Endothelial cell of umbilical vein (primary cell): Measurements from ENCODE around the gene PKD1. TPM values are rescaled to one million over a fixed set of nuclear protein-coding genes. Genes with fewer than 3 reads are reported as not detected.

Source experiments
- BruUV-seq: library from RNA; stranded (reverse); fragments of 400-500 nt; replicated peaks from 2 replicates; lab custom pipeline; 2021; lab: Mats Ljungman, UMichigan
- CTCF ChIA-PET: fragments of 300-600, 350-600 bp; sonication (Branson Sonifier 250); formaldehyde crosslinking; loops from one replicate; lab custom pipeline; 2021; ENCODE audit warnings: antibody characterized with exemption, inconsistent platforms; lab: Charles Lee
- POLR2A ChIA-PET: fragments of 300-600, 350-600 bp; sonication (Branson Sonifier 250); formaldehyde crosslinking; loops from one replicate; lab custom pipeline; 2021; ENCODE audit warnings: antibody characterized with exemption, inconsistent platforms; lab: Charles Lee
- DNase-seq: peaks from one replicate; pipeline ENCODE4 v3.0.0-alpha.2; 2011; ENCODE audit warnings: low read depth, low spot score
- FAIRE-seq: peaks from 2 replicates; lab custom pipeline; 2011; peaks lifted over from hg19 to GRCh38; lab: Jason Lieb, UNC
- H2AFZ ChIP-seq: 2 replicates; pipeline ENCODE4 v1.6.0; 2012; ENCODE audit warnings: low read depth, low read length, control low read depth, inconsistent platforms
- H3K27ac ChIP-seq: 2 replicates; pipeline ENCODE4 v1.5.1; 2011; ENCODE audit warnings: low read depth, mild to moderate bottlenecking, control low read depth, low read length, moderate library complexity; ENCODE audit not compliant: insufficient read depth
- H3K27me3 ChIP-seq, 2 experiments: 2 replicates each; pipeline versions ENCODE4 v1.6.0 to v1.6.1; 2011; ENCODE audit warnings: low read length in 2 of 2, mixed read lengths in 1 of 2; ENCODE audit not compliant: control insufficient read depth in 2 of 2, insufficient read depth in 2 of 2
- H3K36me3 ChIP-seq, 2 experiments: 2 replicates in 1 of 2; 3 replicates in 1 of 2; pipeline ENCODE4 v1.5.1; 2011; ENCODE audit warnings: low read length in 2 of 2, mild to moderate bottlenecking in 1 of 2, moderate library complexity in 1 of 2; ENCODE audit not compliant: control insufficient read depth in 2 of 2, insufficient read depth in 2 of 2; ENCODE audit errors: extremely low read depth in 1 of 2
- H3K4me1 ChIP-seq: 3 replicates; pipeline ENCODE4 v1.5.1; 2011; ENCODE audit warnings: mild to moderate bottlenecking, low read length; ENCODE audit not compliant: control insufficient read depth, insufficient read depth; ENCODE audit errors: extremely low read depth
- H3K4me2 ChIP-seq: 2 replicates; pipeline ENCODE4 v1.6.1; 2011; ENCODE audit warnings: low read length, control low read depth, mixed read lengths; ENCODE audit not compliant: insufficient read depth
- H3K4me3 ChIP-seq, 3 experiments: fragments of 200-600 bp in 1 of 3; sonication (generic), shearing (Covaris generic) in 1 of 3; replicated peaks in 1 of 3; 2 replicates each; pipeline ENCODE4 v1.5.1; 2011 to 2016; ENCODE audit warnings: control low read depth in 3 of 3, low read length in 3 of 3, mild to moderate bottlenecking in 2 of 3, inconsistent platforms in 1 of 3, low read depth in 1 of 3, moderate library complexity in 1 of 3; ENCODE audit not compliant: insufficient read depth in 1 of 3
- H3K79me2 ChIP-seq: 2 replicates; pipeline ENCODE4 v1.6.0; 2012; ENCODE audit warnings: low read length, inconsistent platforms; ENCODE audit not compliant: control insufficient read depth, insufficient read depth
- H3K9ac ChIP-seq: replicated peaks from 2 replicates; pipeline ENCODE3; 2011; ENCODE audit warnings: low read length, control low read depth; ENCODE audit not compliant: insufficient read depth; ENCODE audit errors: extremely low read depth
- H3K9me1 ChIP-seq: replicated peaks from 3 replicates; pipeline ENCODE4 v1.6.0; 2011; ENCODE audit warnings: mild to moderate bottlenecking, low read length; ENCODE audit not compliant: control insufficient read depth, insufficient read depth; ENCODE audit errors: extremely low read depth
- H3K9me3 ChIP-seq: replicated peaks from 2 replicates; pipeline ENCODE4 v1.5.1; 2012; ENCODE audit warnings: low read length, inconsistent platforms; ENCODE audit not compliant: control insufficient read depth, insufficient read depth
- H4K20me1 ChIP-seq: replicated peaks from 2 replicates; pipeline ENCODE3; 2011; ENCODE audit warnings: mild to moderate bottlenecking, low read length; ENCODE audit not compliant: control insufficient read depth, insufficient read depth; ENCODE audit errors: extremely low read depth
- EZH2 ChIP-seq: IDR thresholded peaks from 2 replicates; pipeline ENCODE4 v1.6.1; 2012; ENCODE audit warnings: borderline replicate concordance, low read depth, mild to moderate bottlenecking, moderate library complexity, low read length, inconsistent platforms; ENCODE audit not compliant: severe bottlenecking
- FOS ChIP-seq: IDR thresholded peaks from 2 replicates; pipeline ENCODE4 v1.6.1; 2011; ENCODE audit warnings: mild to moderate bottlenecking, low read length, moderate library complexity, borderline replicate concordance; ENCODE audit not compliant: insufficient read depth
- GATA2 ChIP-seq: IDR thresholded peaks from 2 replicates; pipeline ENCODE4 v1.7.0; 2011; ENCODE audit warnings: low read depth, mild to moderate bottlenecking, moderate library complexity, mixed read lengths, low read length; ENCODE audit not compliant: insufficient read length, insufficient read depth
- JUN ChIP-seq: IDR thresholded peaks from 2 replicates; pipeline ENCODE4 v1.6.1; 2011; ENCODE audit warnings: borderline replicate concordance, low read depth; ENCODE audit not compliant: insufficient read length, insufficient read depth
- MYC ChIP-seq: IDR thresholded peaks from one replicate; pipeline ENCODE4 v1.6.1; 2011; ENCODE audit warnings: mild to moderate bottlenecking, low read depth, low read length
- POLR2A ChIP-seq: IDR thresholded peaks from 2 replicates; pipeline ENCODE4 v1.6.1; 2012; ENCODE audit warnings: low read depth, mild to moderate bottlenecking, control low read depth, low read length
- POLR2AphosphoS5 ChIP-seq: IDR thresholded peaks from 2 replicates; pipeline ENCODE4 v1.6.1; 2012; ENCODE audit warnings: low read depth, mild to moderate bottlenecking, control low read depth, low read length, moderate library complexity; ENCODE audit not compliant: insufficient read depth
- dilution Hi-C: fragments of 300-500 bp; cut with MboI; formaldehyde crosslinking; loops from one replicate; pipeline ENCODE4 v1.15.0; 2019; ENCODE audit warnings: low sequenced_read_pairs; ENCODE audit not compliant: extremely low pct_ligation_motif_present
- intact Hi-C: fragments of 100-400 bp; cut with micrococcal nuclease; formaldehyde crosslinking; loops from one replicate; pipeline ENCODE4 v1.10.0; 2022
- polyA plus RNA-seq, 4 experiments: library from polyadenylated mRNA; depleted of rRNA in 3 of 4; stranded (reverse) in 3 of 4; unstranded in 1 of 4; fragments of >200 nt; gene quantifications; 2 replicates each; pipeline versions ENCODE4 v1.2.1 to v1.2.3, GENCODE V29; 2011 to 2012; ENCODE audit warnings: missing spikeins in 1 of 4
- total RNA-seq: library from RNA; stranded (reverse); gene quantifications from 2 replicates; pipeline ENCODE4 v1.2.3, GENCODE V29; 2021
- TF ChIP-seq, protein P1 (sequence below): IDR thresholded peaks from 2 replicates; pipeline ENCODE4 v1.6.1; 2011; ENCODE audit not compliant: insufficient read depth, insufficient read length
- TF ChIP-seq, protein P2 (sequence below), 2 donors: IDR thresholded peaks; 1 replicate in 1 of 2; 2 replicates in 1 of 2; pipeline ENCODE4 v1.5.1; 2011; ENCODE audit warnings: low read length in 2 of 2, mild to moderate bottlenecking in 2 of 2, moderate library complexity in 2 of 2, control low read depth in 1 of 2, inconsistent platforms in 1 of 2, low read depth in 1 of 2; ENCODE audit not compliant: insufficient read depth in 1 of 2; ENCODE audit errors: extremely low read depth in 1 of 2

The PKD1 gene
- total and polyA plus RNA-seq, 2 donors (not counting 3 experiments of a cell fraction or from before 2014, with no cell fraction given): 52.5 to 102 TPM

DNA sequence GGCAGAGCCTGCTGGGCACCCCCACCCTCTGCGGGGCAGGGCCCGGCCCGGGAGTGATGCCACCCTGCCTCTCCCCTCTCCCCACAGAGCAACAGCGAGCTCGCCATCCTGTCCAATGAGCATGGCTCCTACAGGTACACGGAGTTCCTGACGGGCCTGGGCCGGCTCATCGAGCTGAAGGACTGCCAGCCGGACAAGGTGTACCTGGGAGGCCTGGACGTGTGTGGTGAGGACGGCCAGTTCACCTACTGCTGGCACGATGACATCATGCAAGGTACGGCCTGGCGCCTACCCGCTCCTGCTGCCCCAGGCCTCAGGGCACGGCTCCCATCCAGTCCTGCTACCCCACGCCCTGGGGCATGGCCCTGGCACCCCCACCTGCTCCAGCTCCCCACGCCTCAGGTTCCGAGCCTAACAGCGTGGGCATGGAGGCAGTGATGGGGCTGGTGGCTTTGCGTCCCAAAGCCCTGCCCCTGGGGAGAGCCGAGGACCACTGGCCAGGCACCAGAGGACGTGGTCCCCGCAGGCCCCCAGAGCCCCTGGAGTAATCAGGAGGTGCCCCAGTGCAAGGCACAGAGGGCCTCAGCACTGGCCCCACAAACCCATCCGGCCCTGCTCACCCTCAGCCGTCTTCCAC lies 49.5 kb downstream of the PKD1 start:
- H3K9me1 ChIP-seq: no peaks in the 10 kb centered on the region
- no peaks in the 10 kb centered on the region for H4K20me1 ChIP-seq
- DNase-seq (no peak), FAIRE-seq (no peak)
- H3K9me3 ChIP-seq: no peaks in the 10 kb centered on the region
- no peak overlapping the region for H3K27ac ChIP-seq
- H3K36me3 ChIP-seq: peaks cover 0 to 51% of the 10 kb centered on the region in 2 experiments
- no peaks in the 10 kb centered on the region for H3K27me3 ChIP-seq
- no peaks in the 10 kb centered on the region for H3K79me2 ChIP-seq
- POLR2A ChIA-PET: no interaction called here
- no peak overlapping the region for H3K4me2 ChIP-seq
- H3K4me3 ChIP-seq: no peak overlapping the region
- intact Hi-C loops: no loop called here
- BruUV-seq: no TSS peak
- no peak overlapping the region for H2AFZ ChIP-seq
- no peak for TF ChIP-seq MYC
- no peak for TF ChIP-seq GATA2
- TF ChIP-seq, protein P1, sequence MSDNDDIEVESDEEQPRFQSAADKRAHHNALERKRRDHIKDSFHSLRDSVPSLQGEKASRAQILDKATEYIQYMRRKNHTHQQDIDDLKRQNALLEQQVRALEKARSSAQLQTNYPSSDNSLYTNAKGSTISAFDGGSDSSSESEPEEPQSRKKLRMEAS: no peak
- no peak for TF ChIP-seq POLR2AphosphoS5
- TF ChIP-seq EZH2: no peak
- TF ChIP-seq FOS: no peak
- no peak for TF ChIP-seq POLR2A
- TF ChIP-seq, protein P2, sequence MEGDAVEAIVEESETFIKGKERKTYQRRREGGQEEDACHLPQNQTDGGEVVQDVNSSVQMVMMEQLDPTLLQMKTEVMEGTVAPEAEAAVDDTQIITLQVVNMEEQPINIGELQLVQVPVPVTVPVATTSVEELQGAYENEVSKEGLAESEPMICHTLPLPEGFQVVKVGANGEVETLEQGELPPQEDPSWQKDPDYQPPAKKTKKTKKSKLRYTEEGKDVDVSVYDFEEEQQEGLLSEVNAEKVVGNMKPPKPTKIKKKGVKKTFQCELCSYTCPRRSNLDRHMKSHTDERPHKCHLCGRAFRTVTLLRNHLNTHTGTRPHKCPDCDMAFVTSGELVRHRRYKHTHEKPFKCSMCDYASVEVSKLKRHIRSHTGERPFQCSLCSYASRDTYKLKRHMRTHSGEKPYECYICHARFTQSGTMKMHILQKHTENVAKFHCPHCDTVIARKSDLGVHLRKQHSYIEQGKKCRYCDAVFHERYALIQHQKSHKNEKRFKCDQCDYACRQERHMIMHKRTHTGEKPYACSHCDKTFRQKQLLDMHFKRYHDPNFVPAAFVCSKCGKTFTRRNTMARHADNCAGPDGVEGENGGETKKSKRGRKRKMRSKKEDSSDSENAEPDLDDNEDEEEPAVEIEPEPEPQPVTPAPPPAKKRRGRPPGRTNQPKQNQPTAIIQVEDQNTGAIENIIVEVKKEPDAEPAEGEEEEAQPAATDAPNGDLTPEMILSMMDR (IDR thresholded peaks at IDR 0.05; ENCODE audit: extremely low read depth in 1 of 2, insufficient read depth in 1 of 2, low read depth in 1 of 2, low read length in 2 of 2): no peak
- no peak for TF ChIP-seq JUN
- no peaks in the 10 kb centered on the region for H3K4me1 ChIP-seq
- dilution Hi-C loops: no loop called here
- no peak overlapping the region for H3K9ac ChIP-seq
- CTCF ChIA-PET: interaction anchor here (1.0 to 2.5 kb wide), 4 partner anchors 10 to 64 kb away, joined by 3 to 8 read pairs (median 5); no protein-coding TSS in a partner anchor
